Measurements from ENCODE around the gene PCMT1. TPM values are rescaled to one million over a fixed set of nuclear protein-coding genes. Genes with fewer than 3 reads are reported as not detected.
A peak's percentile ranks its signal among the peaks of the same experiment; 100 is the strongest.

Gene PCMT1
- total and polyA plus RNA-seq, 2 of the 4 experiments (the other 2 are of a cell fraction), result 101 to 109 TPM

GRCh38 chr6:149843051-149843633 is 93.6 kb downstream of the PCMT1 start:
- dilution Hi-C loops (cut with HindIII; ENCODE audit: low sequenced_read_pairs, unreplicated experiment), result no loop called here

More at GRCh38 chr6:149843051-149843633, 93.6 kb downstream of the PCMT1 start:
- Histone ChIP-seq H4K5ac (ENCODE audit: low read depth, low read length) (no peak overlapping the region), H4K91ac (ENCODE audit: insufficient read depth, low read depth, low read length) (peak overlapping the region; percentile 78), H3K9me1 (ENCODE audit: insufficient read depth, low read length) (peaks cover 31% of the 10 kb centered on the region), H3K36me3 (ENCODE audit: control insufficient read depth, insufficient read depth, low read length) (peaks cover 9% of the 10 kb centered on the region; the same call in 1 of the 2 replicates), H3K79me1 (ENCODE audit: low read depth in 1 of 2, low read length in 2 of 2) (peaks cover 25 to 59% of the 10 kb centered on the region in 2 experiments), H2AK9ac (replicated peaks; ENCODE audit: low read depth, low read length, poor library complexity) (no peak overlapping the region), H4K20me1 (ENCODE audit: insufficient read depth, low read length) (peaks cover 15% of the 10 kb centered on the region), H3K4ac (ENCODE audit: low read depth, low read length) (peak overlapping the region; percentile 77), H3K56ac (ENCODE audit: extremely low read depth, insufficient read depth, low read length) (no peak overlapping the region), H2BK20ac (ENCODE audit: low read depth, low read length) (peak overlapping the region; percentile 68), H2BK5ac (ENCODE audit: low read depth, low read length, poor library complexity, severe bottlenecking) (peak overlapping the region; percentile 43), H3K9ac (ENCODE audit: low read depth, low read length) (no peak overlapping the region), H3K14ac (replicated peaks; ENCODE audit: low read depth, low read length) (no peak overlapping the region), H2AK5ac (ENCODE audit: low read depth, low read length) (peak overlapping the region; percentile 91), H3K9me3 (ENCODE audit: control insufficient read depth, insufficient read depth, low read length) (no peaks in the 10 kb centered on the region), H3K4me2 (ENCODE audit: low read depth, low read length) (no peak overlapping the region), H3K4me3 (ENCODE audit: insufficient read depth, low read depth, low read length) (no peak overlapping the region), H3K27ac (ENCODE audit: insufficient read depth, low read length) (peak overlapping the region; percentile 24; the same call in 1 of the 2 replicates), H2AFZ (replicated peaks; ENCODE audit: low read length, poor library complexity) (peak overlapping the region; percentile 2), H3K27me3 (ENCODE audit: control insufficient read depth, insufficient read depth, low read length) (no peaks in the 10 kb centered on the region), H4K8ac (ENCODE audit: low read depth in 2 of 2, low read length in 2 of 2) (peak overlapping the region in 1 of 2 experiments; percentile 1; a peak in 1 of 4 replicates), H2BK15ac (ENCODE audit: low read depth, low read length) (peak overlapping the region; percentile 70; the same call in 2 of the 3 replicates), H2BK120ac (ENCODE audit: low read depth, low read length) (peak overlapping the region; percentile 69), H3K23ac (ENCODE audit: low read depth, low read length) (no peak overlapping the region), H3K4me1 (ENCODE audit: control insufficient read depth, insufficient read depth, low read length) (peaks cover 34% of the 10 kb centered on the region), H3K18ac (ENCODE audit: low read depth, low read length) (0 out of 2 replicates have a peak overlapping the region, but pooled peaks have one; percentile 11)
- BruUV-seq (replicated peaks), result no TSS peak
- 94% methylated on average over 8 of the region's 10 CpGs; no CpG with 5 or more reads in 1 of the 2 experiments for WGBS, 2 experiments (ENCODE audit: extremely low coverage in 2 of 2, insufficient read length in 1 of 2)
- POLR2A ChIA-PET (ENCODE audit: unreplicated experiment), result no interaction called here
- TF ChIP-seq FOS (IDR thresholded peaks at IDR 0.05; ENCODE audit: low read depth, low read length) (no peak), RAD21 (IDR thresholded peaks at IDR 0.05; ENCODE audit: low read length) (no peak), CTCF (conservative IDR thresholded peaks at IDR 0.05; ENCODE audit: low read depth, low read length) (no peak), BHLHE40 (IDR thresholded peaks at IDR 0.05; ENCODE audit: low read depth, low read length) (no peak), ELK1 (IDR thresholded peaks at IDR 0.05; ENCODE audit: borderline replicate concordance, low read depth, low read length) (no peak), CHD1 (IDR thresholded peaks at IDR 0.05; ENCODE audit: low read depth, low read length) (no peak), NFE2L2 (IDR thresholded peaks at IDR 0.05; ENCODE audit: low read depth, low read length) (no peak), RCOR1 (IDR thresholded peaks at IDR 0.05; ENCODE audit: insufficient replicate concordance, low read length) (no peak), CEBPB (IDR thresholded peaks at IDR 0.05; ENCODE audit: low read depth, low read length) (no peak), SMC3 (IDR thresholded peaks at IDR 0.05; ENCODE audit: low read depth, low read length) (no peak)
- no peak for ATAC-seq (ENCODE audit: low read depth)
- in situ Hi-C loops (cut with MboI; ENCODE audit: low sequenced_read_pairs), result loop anchor here (25.0 kb wide), 1 partner anchor 1219 kb away; no protein-coding TSS in a partner anchor
- DNase-seq, result no peak
- CTCF ChIA-PET, result no interaction called here
- intact Hi-C loops (cut with micrococcal nuclease), result no loop called here
